ENCODE results near the gene SOCS7.
"Not testable (repeated sequence)": the region's sequence is repeated elsewhere in the genome, so short reads cannot be mapped to it uniquely, and the experiment has no call there.

The SOCS7 gene

GRCh38 chr17:38434178-38434665 lies 82.6 kb downstream of the SOCS7 start:
- Histone ChIP-seq H3K9ac (ENCODE audit: low read length) (no peak overlapping the region), H3F3A (ENCODE audit: insufficient read depth, low read length) (0 out of 2 replicates have a peak, but pooled peaks cover 2% of the 10 kb centered on the region), H3K9me2 (replicated peaks; ENCODE audit: insufficient read depth, low read length) (no peaks in the 10 kb centered on the region), H3K4me1 (ENCODE audit: low read length) (peaks cover 12% of the 10 kb centered on the region), H4K20me1 (ENCODE audit: insufficient read depth, low read length) (no peaks in the 10 kb centered on the region), H3K4me3 (ENCODE audit: low read length) (no peak overlapping the region), H3K9me3 (replicated peaks; ENCODE audit: insufficient read depth, low read length) (no peaks in the 10 kb centered on the region), H3K36me3 (replicated peaks; ENCODE audit: insufficient read depth, low read length) (no peaks in the 10 kb centered on the region), H3K79me2 (ENCODE audit: low read length) (peaks cover 97% of the 10 kb centered on the region), H3K4me2 (ENCODE audit: low read depth, low read length) (no peak overlapping the region), H3K27ac (ENCODE audit: low read length) (no peak overlapping the region), H2AFZ (ENCODE audit: low read length) (no peak overlapping the region), H3K27me3 (replicated peaks; ENCODE audit: insufficient read depth, low read length) (no peaks in the 10 kb centered on the region)
- DNase-seq = no peak
- TF ChIP-seq EZH2 (optimal IDR thresholded peaks at IDR 0.05; ENCODE audit: low read depth, low read length) (no peak), EZH2phosphoT487 (IDR thresholded peaks at IDR 0.05; ENCODE audit: low read length) (no peak)
- TF ChIP-seq, protein P1, sequence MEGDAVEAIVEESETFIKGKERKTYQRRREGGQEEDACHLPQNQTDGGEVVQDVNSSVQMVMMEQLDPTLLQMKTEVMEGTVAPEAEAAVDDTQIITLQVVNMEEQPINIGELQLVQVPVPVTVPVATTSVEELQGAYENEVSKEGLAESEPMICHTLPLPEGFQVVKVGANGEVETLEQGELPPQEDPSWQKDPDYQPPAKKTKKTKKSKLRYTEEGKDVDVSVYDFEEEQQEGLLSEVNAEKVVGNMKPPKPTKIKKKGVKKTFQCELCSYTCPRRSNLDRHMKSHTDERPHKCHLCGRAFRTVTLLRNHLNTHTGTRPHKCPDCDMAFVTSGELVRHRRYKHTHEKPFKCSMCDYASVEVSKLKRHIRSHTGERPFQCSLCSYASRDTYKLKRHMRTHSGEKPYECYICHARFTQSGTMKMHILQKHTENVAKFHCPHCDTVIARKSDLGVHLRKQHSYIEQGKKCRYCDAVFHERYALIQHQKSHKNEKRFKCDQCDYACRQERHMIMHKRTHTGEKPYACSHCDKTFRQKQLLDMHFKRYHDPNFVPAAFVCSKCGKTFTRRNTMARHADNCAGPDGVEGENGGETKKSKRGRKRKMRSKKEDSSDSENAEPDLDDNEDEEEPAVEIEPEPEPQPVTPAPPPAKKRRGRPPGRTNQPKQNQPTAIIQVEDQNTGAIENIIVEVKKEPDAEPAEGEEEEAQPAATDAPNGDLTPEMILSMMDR (IDR thresholded peaks at IDR 0.05; ENCODE audit: low read length) = no peak

DNA sequence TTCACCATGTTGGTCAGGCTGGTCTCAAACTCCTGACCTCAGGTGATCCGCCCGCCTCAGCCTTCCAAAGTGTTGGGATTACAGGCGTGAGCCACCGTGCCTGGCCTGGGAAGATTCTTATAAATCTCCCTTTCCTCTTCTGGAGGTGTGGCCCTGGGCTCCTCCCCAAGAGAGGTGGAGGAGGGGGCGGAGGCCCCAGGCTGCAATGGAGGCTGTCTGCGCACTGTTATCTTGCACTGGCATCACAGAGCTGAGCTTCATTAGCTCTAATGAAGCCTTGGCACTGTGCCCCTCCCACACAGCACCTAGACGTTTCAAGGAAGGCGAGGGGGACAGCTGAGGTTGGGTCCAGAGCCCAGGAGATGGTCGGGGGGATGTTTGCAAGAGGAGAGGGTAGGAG lies 84.2 kb downstream of the SOCS7 start:
- DNase-seq = no peak
- TF ChIP-seq, protein P1 (IDR thresholded peaks at IDR 0.05; ENCODE audit: low read length) = no peak
- TF ChIP-seq EZH2phosphoT487 (IDR thresholded peaks at IDR 0.05; ENCODE audit: low read length) = no peak
- TF ChIP-seq EZH2 (optimal IDR thresholded peaks at IDR 0.05; ENCODE audit: low read depth, low read length) = no peak
- Histone ChIP-seq H3K79me2 (ENCODE audit: low read length) (peaks cover 97% of the 10 kb centered on the region), H3K4me2 (ENCODE audit: low read depth, low read length) (no peak overlapping the region), H3K9ac (ENCODE audit: low read length) (no peak overlapping the region), H3K4me1 (ENCODE audit: low read length) (peaks cover 8% of the 10 kb centered on the region; the same call in 1 of the 2 replicates), H3K36me3 (replicated peaks; ENCODE audit: insufficient read depth, low read length) (no peaks in the 10 kb centered on the region), H3K9me3 (replicated peaks; ENCODE audit: insufficient read depth, low read length) (no peaks in the 10 kb centered on the region), H3F3A (ENCODE audit: insufficient read depth, low read length) (no peaks in the 10 kb centered on the region), H3K4me3 (ENCODE audit: low read length) (no peak overlapping the region), H3K9me2 (replicated peaks; ENCODE audit: insufficient read depth, low read length) (no peaks in the 10 kb centered on the region), H4K20me1 (ENCODE audit: insufficient read depth, low read length) (no peaks in the 10 kb centered on the region), H3K27ac (ENCODE audit: low read length) (no peak overlapping the region), H3K27me3 (replicated peaks; ENCODE audit: insufficient read depth, low read length) (no peaks in the 10 kb centered on the region), H2AFZ (ENCODE audit: low read length) (no peak overlapping the region)

- Histone ChIP-seq H3K27me3 (replicated peaks; ENCODE audit: insufficient read depth, low read length) (no peaks in the 10 kb centered on the region), H3K4me3 (ENCODE audit: low read length) (no peak overlapping the region), H3K9me3 (replicated peaks; ENCODE audit: insufficient read depth, low read length) (no peaks in the 10 kb centered on the region), H3K4me1 (ENCODE audit: low read length) (peaks cover 11% of the 10 kb centered on the region), H4K20me1 (ENCODE audit: insufficient read depth, low read length) (no peaks in the 10 kb centered on the region), H3F3A (ENCODE audit: insufficient read depth, low read length) (no peaks in the 10 kb centered on the region), H2AFZ (ENCODE audit: low read length) (no peak overlapping the region), H3K27ac (ENCODE audit: low read length) (no peak overlapping the region), H3K4me2 (ENCODE audit: low read depth, low read length) (no peak overlapping the region), H3K79me2 (ENCODE audit: low read length) (peaks cover 97% of the 10 kb centered on the region), H3K9ac (ENCODE audit: low read length) (no peak overlapping the region), H3K9me2 (replicated peaks; ENCODE audit: insufficient read depth, low read length) (no peaks in the 10 kb centered on the region), H3K36me3 (replicated peaks; ENCODE audit: insufficient read depth, low read length) (no peaks in the 10 kb centered on the region)
- DNase-seq = no peak
- TF ChIP-seq EZH2phosphoT487 (IDR thresholded peaks at IDR 0.05; ENCODE audit: low read length) (no peak), EZH2 (optimal IDR thresholded peaks at IDR 0.05; ENCODE audit: low read depth, low read length) (no peak)
- TF ChIP-seq, protein P1 (IDR thresholded peaks at IDR 0.05; ENCODE audit: low read length) = no peak
These were observed 84.7 kb downstream of the SOCS7 start for GRCh38 chr17:38436386-38436785.

GRCh38 chr17:38437313-38437712 lies 85.7 kb downstream of the SOCS7 start:
- peaks cover 97% of the 10 kb centered on the region for H3K79me2 ChIP-seq (ENCODE audit: low read length)
- peaks cover 16% of the 10 kb centered on the region for H3K4me1 ChIP-seq (ENCODE audit: low read length)
- not testable (repeated sequence) for DNase-seq; H3K9ac ChIP-seq (ENCODE audit: low read length); H4K20me1 ChIP-seq (ENCODE audit: insufficient read depth, low read length); H3K9me2 ChIP-seq (replicated peaks; ENCODE audit: insufficient read depth, low read length); H3K27me3 ChIP-seq (replicated peaks; ENCODE audit: insufficient read depth, low read length); H3K36me3 ChIP-seq (replicated peaks; ENCODE audit: insufficient read depth, low read length); H3K4me2 ChIP-seq (ENCODE audit: low read depth, low read length); H2AFZ ChIP-seq (ENCODE audit: low read length); H3K9me3 ChIP-seq (replicated peaks; ENCODE audit: insufficient read depth, low read length); H3K4me3 ChIP-seq (ENCODE audit: low read length); H3F3A ChIP-seq (ENCODE audit: insufficient read depth, low read length); H3K27ac ChIP-seq (ENCODE audit: low read length)
